GM18517 (cell line): ENCODE data around the gene MBD5.

ENCODE experiments used
- ATAC-seq: cut with Tn5 transposase; IDR thresholded peaks from one replicate; pipeline ENCODE4 v1.9.1; 2021; ENCODE audit warnings: mild to moderate bottlenecking, moderate library complexity; ENCODE audit not compliant: unreplicated experiment

The MBD5 gene

GRCh38 chr2:148450531-148450930, 429.6 kb downstream of the MBD5 start:
- ATAC-seq, result no peak

GRCh38 chr2:148451046-148451445, 430.2 kb downstream of the MBD5 start:
- no peak for ATAC-seq

- ATAC-seq, result no peak
These were observed 434.9 kb downstream of the MBD5 start for GRCh38 chr2:148455791-148456190.

- ATAC-seq, result no peak
These were observed 437.3 kb downstream of the MBD5 start for GRCh38 chr2:148458171-148458570.

GRCh38 chr2:148459377-148459778, 438.5 kb downstream of the MBD5 start:
- ATAC-seq, result no peak

GRCh38 chr2:148461876-148462275, 441.0 kb downstream of the MBD5 start:
- ATAC-seq, result no peak

GRCh38 chr2:148475626-148476025, 454.7 kb downstream of the MBD5 start:
- ATAC-seq, result no peak

GRCh38 chr2:148479398-148479797, 458.5 kb downstream of the MBD5 start:
- no peak for ATAC-seq

- no peak for ATAC-seq
These were observed 462.8 kb downstream of the MBD5 start for GRCh38 chr2:148483665-148484064.

- no peak for ATAC-seq
These were observed 463.2 kb downstream of the MBD5 start for GRCh38 chr2:148484066-148484465.

GRCh38 chr2:148486655-148487054, 465.8 kb downstream of the MBD5 start:
- ATAC-seq, result no peak

GRCh38 chr2:148487439-148487838, 466.5 kb downstream of the MBD5 start:
- no peak for ATAC-seq

GRCh38 chr2:148490840-148491439, 470.0 kb downstream of the MBD5 start:
- no peak for ATAC-seq

- ATAC-seq, result no peak
These were observed 473.1 kb downstream of the MBD5 start for GRCh38 chr2:148493822-148494563.

GRCh38 chr2:148495586-148495985, 474.7 kb downstream of the MBD5 start:
- no peak for ATAC-seq

GRCh38 chr2:148501545-148501944, 480.7 kb downstream of the MBD5 start:
- no peak for ATAC-seq

- no peak for ATAC-seq
These were observed 482.6 kb downstream of the MBD5 start for GRCh38 chr2:148503516-148503915.

GRCh38 chr2:148507970-148508369, 487.1 kb downstream of the MBD5 start:
- ATAC-seq, result no peak

- no peak for ATAC-seq
These were observed 488.0 kb downstream of the MBD5 start for GRCh38 chr2:148508878-148509287.

GRCh38 chr2:148509288-148509902, 488.5 kb downstream of the MBD5 start:
- peak; percentile 99 for ATAC-seq

GRCh38 chr2:148511883-148512282, 491.0 kb downstream of the MBD5 start:
- ATAC-seq, result no peak

- no peak for ATAC-seq
These were observed 491.6 kb downstream of the MBD5 start for GRCh38 chr2:148512501-148512900.
